Measurements from ENCODE around the gene RCSD1.

Gene RCSD1

DNA sequence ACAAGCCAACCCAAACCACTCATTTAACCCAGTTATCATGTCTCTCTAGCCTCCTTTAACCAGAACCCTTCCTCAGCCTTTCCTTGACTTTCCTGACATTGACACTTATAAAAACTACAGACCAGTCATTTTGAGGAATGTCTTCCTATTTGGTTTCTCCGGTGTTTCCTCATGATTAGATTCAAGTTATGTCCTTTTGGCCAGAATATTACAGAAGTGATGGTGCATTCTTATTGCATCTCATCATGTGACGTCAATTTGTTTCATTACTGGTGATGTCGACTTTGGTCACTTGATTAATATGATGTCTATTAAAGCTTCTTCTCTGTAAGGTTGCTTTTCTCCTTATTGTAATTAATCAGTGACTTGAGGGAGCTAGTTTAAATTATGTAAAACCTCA, 6.1 kb upstream of the RCSD1 start:
- no peaks in the 10 kb centered on the region for H3K9me3 ChIP-seq (ENCODE audit: control insufficient read depth, low read length)
- H3K18ac ChIP-seq (ENCODE audit: low read depth in 1 of 2, low read length in 2 of 2): no peak overlapping the region
- H3K4me2 ChIP-seq (ENCODE audit: low read length, poor library complexity, severe bottlenecking): no peak overlapping the region
- no peaks in the 10 kb centered on the region for H3K4me1 ChIP-seq (ENCODE audit: control insufficient read depth, insufficient read depth, low read depth, low read length)
- no peak overlapping the region for H2AK5ac ChIP-seq (ENCODE audit: low read length, severe bottlenecking)
- no peak overlapping the region for H3K23ac ChIP-seq (ENCODE audit: low read length in 2 of 2)
- H3K4ac ChIP-seq (ENCODE audit: low read depth in 1 of 2, low read length in 2 of 2): no peak overlapping the region
- no peak for DNase-seq
- H2BK12ac ChIP-seq (ENCODE audit: low read length in 2 of 2): no peak overlapping the region
- H4K8ac ChIP-seq (ENCODE audit: low read length): no peak overlapping the region
- no peak overlapping the region for H3K9ac ChIP-seq (ENCODE audit: low read length)
- H2BK5ac ChIP-seq (ENCODE audit: low read depth, low read length, poor library complexity, severe bottlenecking): no peak overlapping the region
- H2AFZ ChIP-seq (ENCODE audit: low read depth, low read length): no peak overlapping the region
- H4K91ac ChIP-seq (ENCODE audit: low read length): no peak overlapping the region
- peaks cover 6 to 10% of the 10 kb centered on the region in 2 experiments for H3K27me3 ChIP-seq (ENCODE audit: control insufficient read depth in 1 of 2, insufficient read depth in 1 of 2, low read length in 2 of 2)
- no peak overlapping the region for H2BK15ac ChIP-seq (ENCODE audit: low read depth, poor library complexity, severe bottlenecking)
- no peak overlapping the region for H2BK120ac ChIP-seq (ENCODE audit: low read depth, low read length)
- no peak overlapping the region for H3K27ac ChIP-seq (ENCODE audit: low read length, poor library complexity, severe bottlenecking)
- H3K79me1 ChIP-seq (replicated peaks; ENCODE audit: low read length, poor library complexity, severe bottlenecking): no peaks in the 10 kb centered on the region
- no peak overlapping the region for H3K14ac ChIP-seq (ENCODE audit: low read length in 2 of 2)
- H3K36me3 ChIP-seq (ENCODE audit: control insufficient read depth in 1 of 2, insufficient read depth in 2 of 2, low read depth in 1 of 2, low read length in 2 of 2): no peaks in the 10 kb centered on the region
- WGBS: 92% methylated on average over 2 of the region's 3 CpGs
- no peak overlapping the region for H3K4me3 ChIP-seq (ENCODE audit: insufficient read depth in 1 of 2, low read depth in 1 of 2, low read length in 2 of 2)

GRCh38 chr1:167625040-167625823, 4.8 kb upstream of the RCSD1 start:
- no peak overlapping the region for H4K8ac ChIP-seq (ENCODE audit: low read length)
- no peaks in the 10 kb centered on the region for H3K36me3 ChIP-seq (ENCODE audit: control insufficient read depth in 1 of 2, insufficient read depth in 2 of 2, low read depth in 1 of 2, low read length in 2 of 2)
- no peak overlapping the region for H3K23ac ChIP-seq (ENCODE audit: low read length in 2 of 2)
- no peak overlapping the region for H3K4me2 ChIP-seq (ENCODE audit: low read length, poor library complexity, severe bottlenecking)
- H3K27me3 ChIP-seq (ENCODE audit: control insufficient read depth in 1 of 2, insufficient read depth in 1 of 2, low read length in 2 of 2): peaks cover 16 to 20% of the 10 kb centered on the region in 2 experiments
- no peak overlapping the region for H2BK120ac ChIP-seq (ENCODE audit: low read depth, low read length)
- no peak overlapping the region for H3K9ac ChIP-seq (ENCODE audit: low read length)
- no peak overlapping the region for H2BK5ac ChIP-seq (ENCODE audit: low read depth, low read length, poor library complexity, severe bottlenecking)
- DNase-seq: no peak
- H3K9me3 ChIP-seq (ENCODE audit: control insufficient read depth, low read length): no peaks in the 10 kb centered on the region
- no peak overlapping the region for H2BK15ac ChIP-seq (ENCODE audit: low read depth, poor library complexity, severe bottlenecking)
- no peak overlapping the region for H2BK12ac ChIP-seq (ENCODE audit: low read length in 2 of 2)
- H4K91ac ChIP-seq (ENCODE audit: low read length): no peak overlapping the region
- H3K14ac ChIP-seq (ENCODE audit: low read length in 2 of 2): no peak overlapping the region
- H3K4ac ChIP-seq (ENCODE audit: low read depth in 1 of 2, low read length in 2 of 2): no peak overlapping the region
- no peak overlapping the region for H2AFZ ChIP-seq (ENCODE audit: low read depth, low read length)
- H3K18ac ChIP-seq (ENCODE audit: low read depth in 1 of 2, low read length in 2 of 2): no peak overlapping the region
- H3K79me1 ChIP-seq (replicated peaks; ENCODE audit: low read length, poor library complexity, severe bottlenecking): no peaks in the 10 kb centered on the region
- no peak overlapping the region for H2AK5ac ChIP-seq (ENCODE audit: low read length, severe bottlenecking)
- H3K4me3 ChIP-seq (ENCODE audit: insufficient read depth in 1 of 2, low read depth in 1 of 2, low read length in 2 of 2): no peak overlapping the region
- peaks cover 2% of the 10 kb centered on the region for H3K4me1 ChIP-seq (ENCODE audit: control insufficient read depth, insufficient read depth, low read depth, low read length)
- WGBS: 100% methylated on average over 2 of the region's 2 CpGs
- H3K27ac ChIP-seq (ENCODE audit: low read length, poor library complexity, severe bottlenecking): no peak overlapping the region

DNA sequence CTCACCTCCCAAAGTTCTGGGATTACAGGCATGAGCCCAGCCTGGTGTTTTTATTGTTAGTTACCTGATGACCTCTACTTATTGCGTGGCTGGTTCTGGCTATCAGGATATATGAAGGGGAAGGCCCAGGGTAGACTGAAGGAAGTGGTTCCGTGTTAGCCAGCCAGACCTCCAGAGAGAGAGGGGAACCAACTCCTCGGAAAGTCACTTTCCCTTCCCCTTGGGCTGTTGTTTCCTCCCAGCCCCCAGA, 2.5 kb upstream of the RCSD1 start:
- H3K79me1 ChIP-seq (replicated peaks; ENCODE audit: low read length, poor library complexity, severe bottlenecking): no peaks in the 10 kb centered on the region
- no peak overlapping the region for H3K18ac ChIP-seq (ENCODE audit: low read depth in 1 of 2, low read length in 2 of 2)
- no peaks in the 10 kb centered on the region for H3K36me3 ChIP-seq (ENCODE audit: control insufficient read depth in 1 of 2, insufficient read depth in 2 of 2, low read depth in 1 of 2, low read length in 2 of 2)
- no peak overlapping the region for H3K4ac ChIP-seq (ENCODE audit: low read depth in 1 of 2, low read length in 2 of 2)
- H4K91ac ChIP-seq (ENCODE audit: low read length): no peak overlapping the region
- no peak overlapping the region for H3K4me3 ChIP-seq (ENCODE audit: insufficient read depth in 1 of 2, low read depth in 1 of 2, low read length in 2 of 2)
- H3K4me2 ChIP-seq (ENCODE audit: low read length, poor library complexity, severe bottlenecking): no peak overlapping the region
- no peak overlapping the region for H3K27ac ChIP-seq (ENCODE audit: low read length, poor library complexity, severe bottlenecking)
- H3K23ac ChIP-seq (ENCODE audit: low read length in 2 of 2): no peak overlapping the region
- no peak overlapping the region for H2AFZ ChIP-seq (ENCODE audit: low read depth, low read length)
- no peaks in the 10 kb centered on the region for H3K9me3 ChIP-seq (ENCODE audit: control insufficient read depth, low read length)
- 90% methylated on average over 2 of the region's 3 CpGs for WGBS
- H2AK5ac ChIP-seq (ENCODE audit: low read length, severe bottlenecking): no peak overlapping the region
- H3K14ac ChIP-seq (ENCODE audit: low read length in 2 of 2): no peak overlapping the region
- H2BK120ac ChIP-seq (ENCODE audit: low read depth, low read length): no peak overlapping the region
- no peak overlapping the region for H4K8ac ChIP-seq (ENCODE audit: low read length)
- H2BK5ac ChIP-seq (ENCODE audit: low read depth, low read length, poor library complexity, severe bottlenecking): no peak overlapping the region
- peaks cover 5% of the 10 kb centered on the region for H3K4me1 ChIP-seq (ENCODE audit: control insufficient read depth, insufficient read depth, low read depth, low read length)
- no peak overlapping the region for H2BK12ac ChIP-seq (ENCODE audit: low read length in 2 of 2)
- DNase-seq: no peak
- no peak overlapping the region for H3K9ac ChIP-seq (ENCODE audit: low read length)
- H3K27me3 ChIP-seq (ENCODE audit: control insufficient read depth in 1 of 2, insufficient read depth in 1 of 2, low read length in 2 of 2): peaks cover 32 to 36% of the 10 kb centered on the region in 2 experiments
- H2BK15ac ChIP-seq (ENCODE audit: low read depth, poor library complexity, severe bottlenecking): no peak overlapping the region

- Histone ChIP-seq H3K9ac (ENCODE audit: low read length) (no peak overlapping the region), H3K4ac (ENCODE audit: low read depth in 1 of 2, low read length in 2 of 2) (no peak overlapping the region), H3K79me1 (replicated peaks; ENCODE audit: low read length, poor library complexity, severe bottlenecking) (no peaks in the 10 kb centered on the region), H2AK5ac (ENCODE audit: low read length, severe bottlenecking) (no peak overlapping the region), H3K27me3 (ENCODE audit: control insufficient read depth in 1 of 2, insufficient read depth in 1 of 2, low read length in 2 of 2) (peaks cover 33 to 36% of the 10 kb centered on the region in 2 experiments), H4K91ac (ENCODE audit: low read length) (no peak overlapping the region), H2BK12ac (ENCODE audit: low read length in 2 of 2) (no peak overlapping the region), H2BK120ac (ENCODE audit: low read depth, low read length) (no peak overlapping the region), H3K4me3 (ENCODE audit: insufficient read depth in 1 of 2, low read depth in 1 of 2, low read length in 2 of 2) (no peak overlapping the region), H3K36me3 (ENCODE audit: control insufficient read depth in 1 of 2, insufficient read depth in 2 of 2, low read depth in 1 of 2, low read length in 2 of 2) (no peaks in the 10 kb centered on the region), H3K14ac (ENCODE audit: low read length in 2 of 2) (no peak overlapping the region), H2BK15ac (ENCODE audit: low read depth, poor library complexity, severe bottlenecking) (no peak overlapping the region), H3K27ac (ENCODE audit: low read length, poor library complexity, severe bottlenecking) (no peak overlapping the region), H4K8ac (ENCODE audit: low read length) (peak overlapping the region; percentile 7), H3K9me3 (ENCODE audit: control insufficient read depth, low read length) (no peaks in the 10 kb centered on the region), H3K18ac (ENCODE audit: low read depth in 1 of 2, low read length in 2 of 2) (no peak overlapping the region), H2BK5ac (ENCODE audit: low read depth, low read length, poor library complexity, severe bottlenecking) (no peak overlapping the region), H3K4me2 (ENCODE audit: low read length, poor library complexity, severe bottlenecking) (no peak overlapping the region), H3K23ac (ENCODE audit: low read length in 2 of 2) (no peak overlapping the region), H2AFZ (ENCODE audit: low read depth, low read length) (no peak overlapping the region), H3K4me1 (ENCODE audit: control insufficient read depth, insufficient read depth, low read depth, low read length) (peaks cover 5% of the 10 kb centered on the region)
- DNase-seq: no peak
- WGBS: 66% methylated on average over 10 of the region's 10 CpGs
Observed at GRCh38 chr1:167627865-167628641, 2.0 kb upstream of the RCSD1 start.

Data from mesenchymal stem cell (in vitro differentiated cells and primary cell).